ENCODE measurements around the gene C1orf174. TPM values are rescaled to one million over a fixed set of nuclear protein-coding genes. Genes with fewer than 3 reads are reported as not detected.

The C1orf174 gene
- total and polyA plus RNA-seq, 2 of the 4 experiments (the other 2 are of a cell fraction), result 26.7 to 45.7 TPM

GRCh38 chr1:3922851-3923250 lies 22.8 kb upstream of the C1orf174 start:
- Histone ChIP-seq H4K20me1 (ENCODE audit: insufficient read depth, low read length) (no peaks in the 10 kb centered on the region), H3K4ac (ENCODE audit: low read depth, low read length) (no peak overlapping the region), H4K91ac (ENCODE audit: insufficient read depth, low read depth, low read length) (no peak overlapping the region), H3K4me2 (ENCODE audit: low read depth, low read length) (no peak overlapping the region), H2BK15ac (ENCODE audit: low read depth, low read length) (no peak overlapping the region), H3K79me1 (ENCODE audit: low read depth in 1 of 2, low read length in 2 of 2) (no peaks in the 10 kb centered on the region), H3K36me3 (ENCODE audit: control insufficient read depth, insufficient read depth, low read length) (no peaks in the 10 kb centered on the region), H3K27me3 (ENCODE audit: control insufficient read depth, insufficient read depth, low read length) (no peaks in the 10 kb centered on the region; the same call in 1 of the 2 replicates), H3K4me1 (ENCODE audit: control insufficient read depth, insufficient read depth, low read length) (no peaks in the 10 kb centered on the region), H2BK120ac (ENCODE audit: low read depth, low read length) (no peak overlapping the region), H3K4me3 (ENCODE audit: insufficient read depth, low read depth, low read length) (no peak overlapping the region), H3K9me1 (ENCODE audit: insufficient read depth, low read length) (no peaks in the 10 kb centered on the region), H3K9me3 (ENCODE audit: control insufficient read depth, insufficient read depth, low read length) (no peaks in the 10 kb centered on the region), H3K9ac (ENCODE audit: low read depth, low read length) (no peak overlapping the region), H3K56ac (ENCODE audit: extremely low read depth, insufficient read depth, low read length) (no peak overlapping the region), H2BK5ac (ENCODE audit: low read depth, low read length, poor library complexity, severe bottlenecking) (no peak overlapping the region), H2AK5ac (ENCODE audit: low read depth, low read length) (no peak overlapping the region), H3K27ac (ENCODE audit: insufficient read depth, low read length) (no peak overlapping the region), H3K14ac (replicated peaks; ENCODE audit: low read depth, low read length) (no peak overlapping the region), H4K8ac (ENCODE audit: low read depth in 2 of 2, low read length in 2 of 2) (no peak overlapping the region), H3K23ac (ENCODE audit: low read depth, low read length) (no peak overlapping the region), H4K5ac (ENCODE audit: low read depth, low read length) (no peak overlapping the region), H2BK20ac (ENCODE audit: low read depth, low read length) (no peak overlapping the region), H2AFZ (replicated peaks; ENCODE audit: low read length, poor library complexity) (no peak overlapping the region), H3K18ac (ENCODE audit: low read depth, low read length) (no peak overlapping the region), H2AK9ac (replicated peaks; ENCODE audit: low read depth, low read length, poor library complexity) (no peak overlapping the region)
- no TSS peak for BruUV-seq (replicated peaks)
- ChIA-PET POLR2A (ENCODE audit: unreplicated experiment) (no interaction called here), CTCF (no interaction called here)
- TF ChIP-seq MAFK (IDR thresholded peaks at IDR 0.05; ENCODE audit: low read depth, low read length) (no peak), RCOR1 (IDR thresholded peaks at IDR 0.05; ENCODE audit: insufficient replicate concordance, low read length) (no peak), CEBPB (IDR thresholded peaks at IDR 0.05; ENCODE audit: low read depth, low read length) (no peak), POLR2A (IDR thresholded peaks at IDR 0.05; ENCODE audit: low read depth, low read length) (no peak), RFX5 (IDR thresholded peaks at IDR 0.05; ENCODE audit: low read depth, low read length) (no peak), SMC3 (IDR thresholded peaks at IDR 0.05; ENCODE audit: low read depth, low read length) (no peak)
- TF ChIP-seq, protein P1, sequence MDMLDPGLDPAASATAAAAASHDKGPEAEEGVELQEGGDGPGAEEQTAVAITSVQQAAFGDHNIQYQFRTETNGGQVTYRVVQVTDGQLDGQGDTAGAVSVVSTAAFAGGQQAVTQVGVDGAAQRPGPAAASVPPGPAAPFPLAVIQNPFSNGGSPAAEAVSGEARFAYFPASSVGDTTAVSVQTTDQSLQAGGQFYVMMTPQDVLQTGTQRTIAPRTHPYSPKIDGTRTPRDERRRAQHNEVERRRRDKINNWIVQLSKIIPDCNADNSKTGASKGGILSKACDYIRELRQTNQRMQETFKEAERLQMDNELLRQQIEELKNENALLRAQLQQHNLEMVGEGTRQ (IDR thresholded peaks at IDR 0.05; ENCODE audit: low read depth, low read length), result no peak
- intact Hi-C loops (cut with micrococcal nuclease), result no loop called here
- 38% methylated on average over 5 of the region's 6 CpGs; no CpG with 5 or more reads in 1 of the 2 experiments for WGBS, 2 experiments (ENCODE audit: extremely low coverage in 2 of 2, insufficient read length in 1 of 2)
- no peak for ATAC-seq (ENCODE audit: low read depth)
- in situ Hi-C loops (cut with MboI; ENCODE audit: low sequenced_read_pairs), result loop anchor here (25.0 kb wide), 1 partner anchor 1989 kb away; no protein-coding TSS in a partner anchor
- DNase-seq, result no peak
- dilution Hi-C loops (cut with HindIII; ENCODE audit: low sequenced_read_pairs, unreplicated experiment), result no loop called here

Measured in IMR-90 (cell line).